Calu3 (cell line): ENCODE data around the gene ACSBG1. TPM values are rescaled to one million over a fixed set of nuclear protein-coding genes. Genes with fewer than 3 reads are reported as not detected.

Source experiments
- BruUV-seq: library from RNA; stranded (reverse); fragments of 400-500 nt; replicated peaks from 2 replicates; lab custom pipeline; 2021; lab: Mats Ljungman, UMichigan
- CTCF ChIA-PET: fragments of 300-600 bp; sonication (Branson Sonifier 250); formaldehyde crosslinking; loops from one replicate; lab custom pipeline; 2022; ENCODE audit warnings: antibody characterized with exemption; lab: Charles Lee
- DNase-seq: peaks from one replicate; pipeline ENCODE4 v3.0.0; 2022
- H3K27ac Mint-ChIP-seq: one replicate; pipeline ENCODE4 v1.8.0; 2022; ENCODE audit warnings: mixed read lengths; ENCODE audit not compliant: unreplicated experiment
- H3K27me3 Mint-ChIP-seq: one replicate; pipeline ENCODE4 v1.8.0; 2022; ENCODE audit warnings: mixed read lengths; ENCODE audit not compliant: unreplicated experiment
- H3K36me3 Mint-ChIP-seq: one replicate; pipeline ENCODE4 v1.8.0; 2022; ENCODE audit warnings: mild to moderate bottlenecking, moderate library complexity, mixed read lengths; ENCODE audit not compliant: insufficient read depth, unreplicated experiment
- H3K4me1 Mint-ChIP-seq: one replicate; pipeline ENCODE4 v1.8.0; 2022; ENCODE audit warnings: mild to moderate bottlenecking, low read depth, mixed read lengths; ENCODE audit not compliant: unreplicated experiment
- H3K4me3 Mint-ChIP-seq: one replicate; pipeline ENCODE4 v1.8.0; 2022; ENCODE audit warnings: mild to moderate bottlenecking, low read depth, moderate library complexity, mixed read lengths; ENCODE audit not compliant: unreplicated experiment
- H3K9me3 Mint-ChIP-seq: one replicate; pipeline ENCODE4 v1.8.0; 2022; ENCODE audit warnings: low read depth, mixed read lengths; ENCODE audit not compliant: unreplicated experiment
- intact Hi-C: fragments of 100-400 bp; cut with micrococcal nuclease; formaldehyde crosslinking; loops from one replicate; pipeline ENCODE4 v1.10.0; 2022; ENCODE audit not compliant: unreplicated experiment
- total RNA-seq: library from RNA; stranded (reverse); gene quantifications from 2 replicates; pipeline ENCODE4 v1.2.3, GENCODE V29; 2022
- TF ChIP-seq, protein P1 (sequence below): fragments of 200-600 bp; IDR thresholded peaks from one replicate; pipeline ENCODE4 v1.8.0; 2022; ENCODE audit warnings: antibody characterized with exemption; ENCODE audit not compliant: unreplicated experiment

Gene ACSBG1
- total RNA-seq, 1 experiment from 2014 or later = 0.45 TPM

DNA sequence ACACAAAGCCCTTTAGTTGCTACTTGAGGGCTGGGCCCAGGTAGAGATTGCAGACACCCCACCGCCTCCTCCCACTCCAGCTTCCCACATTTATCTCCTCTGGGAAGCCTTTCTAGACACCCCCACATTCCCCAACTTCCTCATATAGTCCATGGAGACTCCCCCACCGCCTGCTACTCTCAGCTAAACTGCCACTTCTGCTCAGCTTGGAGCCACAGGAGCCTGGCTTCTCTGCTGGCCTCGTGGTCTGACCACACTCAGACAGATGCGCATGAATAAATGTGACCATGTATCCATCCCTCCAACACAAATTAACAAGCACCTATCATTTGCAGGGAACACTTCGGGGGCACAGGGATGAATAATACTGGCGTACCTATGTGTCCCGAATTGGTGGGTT lies 10.5 kb upstream of the ACSBG1 start:
- DNase-seq = no peak
- no peak overlapping the region for H3K4me3 Mint-ChIP-seq
- H3K4me1 Mint-ChIP-seq = peaks cover 21% of the 10 kb centered on the region
- CTCF ChIA-PET = interaction anchor here (1.3 kb wide), 1 partner anchor 137 kb away, joined by 3 read pairs; no protein-coding TSS in a partner anchor
- intact Hi-C loops = loop anchor here (5.0 kb wide), 3 partner anchors 48 to 278 kb away; partner anchors contain the start of gene CIB2
- peaks cover 30% of the 10 kb centered on the region for H3K27me3 Mint-ChIP-seq
- BruUV-seq = no TSS peak
- TF ChIP-seq, protein P1, sequence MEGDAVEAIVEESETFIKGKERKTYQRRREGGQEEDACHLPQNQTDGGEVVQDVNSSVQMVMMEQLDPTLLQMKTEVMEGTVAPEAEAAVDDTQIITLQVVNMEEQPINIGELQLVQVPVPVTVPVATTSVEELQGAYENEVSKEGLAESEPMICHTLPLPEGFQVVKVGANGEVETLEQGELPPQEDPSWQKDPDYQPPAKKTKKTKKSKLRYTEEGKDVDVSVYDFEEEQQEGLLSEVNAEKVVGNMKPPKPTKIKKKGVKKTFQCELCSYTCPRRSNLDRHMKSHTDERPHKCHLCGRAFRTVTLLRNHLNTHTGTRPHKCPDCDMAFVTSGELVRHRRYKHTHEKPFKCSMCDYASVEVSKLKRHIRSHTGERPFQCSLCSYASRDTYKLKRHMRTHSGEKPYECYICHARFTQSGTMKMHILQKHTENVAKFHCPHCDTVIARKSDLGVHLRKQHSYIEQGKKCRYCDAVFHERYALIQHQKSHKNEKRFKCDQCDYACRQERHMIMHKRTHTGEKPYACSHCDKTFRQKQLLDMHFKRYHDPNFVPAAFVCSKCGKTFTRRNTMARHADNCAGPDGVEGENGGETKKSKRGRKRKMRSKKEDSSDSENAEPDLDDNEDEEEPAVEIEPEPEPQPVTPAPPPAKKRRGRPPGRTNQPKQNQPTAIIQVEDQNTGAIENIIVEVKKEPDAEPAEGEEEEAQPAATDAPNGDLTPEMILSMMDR = no peak
- H3K36me3 Mint-ChIP-seq = no peaks in the 10 kb centered on the region
- H3K27ac Mint-ChIP-seq = no peak overlapping the region
- H3K9me3 Mint-ChIP-seq = no peaks in the 10 kb centered on the region

DNA sequence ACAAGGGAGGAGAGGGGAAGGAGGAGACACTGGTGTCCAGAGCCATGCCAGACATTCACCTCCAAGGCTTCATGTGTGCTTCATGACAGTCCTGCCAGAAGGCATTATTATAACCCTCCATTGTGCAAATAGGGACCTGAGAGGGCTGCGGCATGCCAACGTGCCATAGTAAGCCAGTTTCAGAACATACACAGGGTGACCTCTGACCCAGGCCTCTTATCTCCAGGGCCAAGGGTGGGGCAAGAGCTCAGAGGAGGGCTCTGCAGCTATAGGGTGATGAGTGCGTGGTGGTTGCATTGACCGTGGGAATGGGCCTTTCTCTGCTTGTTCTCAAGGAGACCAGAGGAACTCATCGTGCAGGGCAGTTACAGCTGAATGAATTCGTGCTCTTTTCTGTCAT lies 9.7 kb upstream of the ACSBG1 start:
- H3K36me3 Mint-ChIP-seq = no peaks in the 10 kb centered on the region
- intact Hi-C loops = loop anchor here (5.0 kb wide), 3 partner anchors 47 to 277 kb away; partner anchors contain the start of gene CIB2
- DNase-seq = no peak
- TF ChIP-seq, protein P1 = no peak
- no peak overlapping the region for H3K27ac Mint-ChIP-seq
- H3K4me1 Mint-ChIP-seq = peaks cover 18% of the 10 kb centered on the region
- H3K27me3 Mint-ChIP-seq = peaks cover 30% of the 10 kb centered on the region
- H3K9me3 Mint-ChIP-seq = no peaks in the 10 kb centered on the region
- CTCF ChIA-PET = interaction anchor here (1.3 kb wide), 1 partner anchor 136 kb away, joined by 3 read pairs; no protein-coding TSS in a partner anchor
- no peak overlapping the region for H3K4me3 Mint-ChIP-seq
- BruUV-seq = no TSS peak

DNA sequence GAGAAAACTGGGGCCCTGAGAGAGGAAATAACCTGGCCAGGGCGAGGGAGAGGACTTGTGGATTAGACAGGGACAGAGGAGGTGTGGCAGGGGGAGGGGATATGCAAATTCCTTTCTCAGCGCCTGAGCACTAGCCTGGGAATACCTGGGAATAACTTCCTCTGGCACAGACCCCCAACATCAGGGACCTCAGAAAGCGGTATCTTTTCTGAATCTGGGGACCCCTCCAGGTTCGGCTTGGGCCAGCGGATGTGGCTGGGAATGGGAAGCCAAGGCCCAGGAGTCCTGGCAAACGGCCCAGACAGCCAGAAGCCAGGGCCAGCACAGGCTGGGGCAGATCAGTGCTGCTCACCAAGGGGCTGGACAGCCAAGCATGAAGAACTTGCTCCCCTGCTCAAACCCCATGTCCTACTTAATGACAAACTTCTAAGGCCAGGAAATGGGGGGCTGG lies 9.2 kb upstream of the ACSBG1 start:
- DNase-seq = peak; percentile 42
- Mint-ChIP-seq H3K4me3 (no peak overlapping the region), H3K36me3 (no peaks in the 10 kb centered on the region), H3K27me3 (peaks cover 29% of the 10 kb centered on the region), H3K9me3 (no peaks in the 10 kb centered on the region), H3K27ac (no peak overlapping the region), H3K4me1 (peaks cover 12% of the 10 kb centered on the region)
- intact Hi-C loops = loop anchor here (5.0 kb wide), 3 partner anchors 46 to 276 kb away; partner anchors contain the start of gene CIB2
- TF ChIP-seq, protein P1 = no peak
- CTCF ChIA-PET = interaction anchor here (1.3 to 4.1 kb wide), 2 partner anchors 66 to 135 kb away, joined by 3 to 18 read pairs; no protein-coding TSS in a partner anchor
- BruUV-seq = no TSS peak

DNA sequence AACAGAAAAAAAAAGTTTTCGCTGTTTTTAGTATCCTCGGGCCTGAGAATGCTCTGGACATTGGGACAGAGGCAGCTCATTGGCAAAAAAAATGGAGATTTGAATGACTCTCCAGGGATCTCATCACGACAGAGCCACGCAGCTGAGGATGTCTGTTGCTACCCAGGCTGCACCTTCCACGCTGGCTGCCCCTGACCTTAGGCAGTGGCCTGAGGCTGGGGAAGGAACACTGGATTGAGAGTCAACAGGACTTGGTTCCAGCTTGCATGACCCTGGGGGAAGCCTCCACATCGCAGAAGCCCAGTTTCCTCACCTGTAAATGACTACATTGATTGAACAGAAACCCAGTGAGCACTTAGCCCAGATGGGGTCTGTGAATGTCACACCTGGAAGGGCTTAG lies 8.7 kb upstream of the ACSBG1 start:
- no peaks in the 10 kb centered on the region for H3K9me3 Mint-ChIP-seq
- CTCF ChIA-PET = interaction anchor here (4.0 to 4.1 kb wide), 2 partner anchors 48 to 66 kb away, joined by 18 to 22 read pairs; no protein-coding TSS in a partner anchor
- intact Hi-C loops = loop anchor here (5.0 kb wide), 3 partner anchors 46 to 276 kb away; partner anchors contain the start of gene CIB2
- H3K4me1 Mint-ChIP-seq = peaks cover 9% of the 10 kb centered on the region
- DNase-seq = no peak
- H3K27ac Mint-ChIP-seq = no peak overlapping the region
- H3K36me3 Mint-ChIP-seq = no peaks in the 10 kb centered on the region
- no peak overlapping the region for H3K4me3 Mint-ChIP-seq
- TF ChIP-seq, protein P1 = no peak
- peaks cover 24% of the 10 kb centered on the region for H3K27me3 Mint-ChIP-seq
- BruUV-seq = no TSS peak
